Activated CD8-positive, alpha-beta T cell treated with anti-CD3 and anti-CD28 coated beads for 36 hours (primary cell): ENCODE data around the gene RALB. TPM values are rescaled to one million over a fixed set of nuclear protein-coding genes. Genes with fewer than 3 reads are reported as not detected.
A peak's percentile ranks its signal among the peaks of the same experiment; 100 is the strongest.
"Not testable (repeated sequence)": the region's sequence is repeated elsewhere in the genome, so short reads cannot be mapped to it uniquely, and the experiment has no call there.

ENCODE experiments used
- ATAC-seq: fragments of 200-7000 bp; cut with Tn5 transposase; one replicate; pipeline ENCODE4 v1.10.0; 2021; ENCODE audit warnings: mild to moderate bottlenecking, moderate library complexity
- CTCF ChIA-PET: fragments of 350-600 bp; sonication (Branson Sonifier 250); formaldehyde crosslinking; loops from one replicate; lab custom pipeline; 2021; ENCODE audit warnings: antibody characterized with exemption; lab: Charles Lee
- POLR2A ChIA-PET: fragments of 350-600 bp; sonication (Branson Sonifier 250); formaldehyde crosslinking; loops from one replicate; lab custom pipeline; 2021; ENCODE audit warnings: antibody characterized with exemption; lab: Charles Lee
- DNase-seq: peaks from one replicate; pipeline ENCODE4 v3.0.0-alpha.2; 2020
- H3K27ac Mint-ChIP-seq: one replicate; pipeline ENCODE4 v1.8.0; 2021; ENCODE audit warnings: mild to moderate bottlenecking, mixed read lengths
- H3K27me3 Mint-ChIP-seq: one replicate; pipeline ENCODE4 v1.8.0; 2021; ENCODE audit warnings: mixed read lengths
- H3K36me3 Mint-ChIP-seq: one replicate; pipeline ENCODE4 v1.8.0; 2021; ENCODE audit warnings: low read depth, mixed read lengths
- H3K4me1 Mint-ChIP-seq: one replicate; pipeline ENCODE4 v1.8.0; 2021; ENCODE audit warnings: low read depth, mixed read lengths
- H3K4me3 Mint-ChIP-seq: one replicate; pipeline ENCODE4 v1.8.0; 2021; ENCODE audit warnings: mild to moderate bottlenecking, moderate library complexity, mixed read lengths
- H3K9me3 Mint-ChIP-seq: one replicate; pipeline ENCODE4 v1.8.0; 2021; ENCODE audit warnings: mixed read lengths
- intact Hi-C: fragments of 100-400 bp; cut with micrococcal nuclease; formaldehyde crosslinking; loops from one replicate; pipeline ENCODE4 v1.10.0; 2022
- total RNA-seq, 2 experiments: library from RNA; stranded (reverse); gene quantifications; one replicate each; pipeline ENCODE4 v1.2.3, GENCODE V29; 2021
- TF ChIP-seq, protein P1 (sequence below): fragments of 200-600 bp; IDR thresholded peaks from one replicate; pipeline ENCODE4 v1.8.0; 2022; ENCODE audit warnings: antibody characterized with exemption, mild to moderate bottlenecking

Gene RALB
- total RNA-seq, 2 experiments from 2014 or later: 16.7 to 17.6 TPM

DNA sequence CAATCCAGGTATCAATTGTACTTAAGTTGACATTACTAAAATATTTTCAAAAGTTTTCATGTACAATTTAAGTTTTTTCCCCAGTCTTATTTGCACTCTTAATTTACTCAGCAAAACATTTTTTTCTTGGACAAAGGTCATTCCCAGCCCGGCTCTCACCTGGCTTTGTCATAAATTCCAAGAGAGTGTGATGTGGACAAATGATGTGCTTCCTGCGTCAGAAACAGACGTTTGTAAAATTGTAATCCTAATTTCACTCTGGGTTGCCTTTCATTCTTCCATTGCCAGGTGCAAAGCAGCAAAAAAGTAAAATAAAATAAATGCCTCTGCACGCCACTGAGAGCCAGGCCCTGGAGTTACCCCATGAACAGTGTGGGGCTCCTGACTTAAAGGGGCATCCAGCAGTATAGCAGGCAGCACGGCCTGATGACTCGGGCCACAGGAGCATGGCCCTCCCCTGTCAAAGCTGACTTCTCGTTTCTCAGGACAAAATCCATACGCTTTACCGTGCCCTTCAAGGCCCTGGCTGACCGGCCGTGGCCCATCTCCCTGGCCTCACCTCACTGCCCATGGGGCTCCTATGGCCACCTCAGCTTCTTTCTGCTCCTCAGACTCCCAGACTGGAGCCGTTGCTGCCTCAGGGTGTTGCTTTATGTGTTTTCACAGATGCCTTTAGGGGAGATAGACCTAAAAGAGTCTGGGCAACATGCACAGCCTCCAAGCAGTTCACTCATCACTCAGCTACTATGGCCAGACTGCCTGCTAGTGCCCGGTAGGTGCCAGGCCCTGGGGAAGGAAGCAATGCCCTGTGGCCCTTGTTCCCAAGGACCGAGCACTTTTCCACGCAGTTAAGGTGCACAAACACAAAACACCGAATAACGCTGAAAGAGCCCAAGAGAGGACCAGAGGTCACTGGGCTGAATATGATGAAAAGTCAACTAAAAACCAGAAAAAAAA is 21.9 kb upstream of the RALB start:
- ChIA-PET POLR2A (interaction anchor here (0.6 to 3.4 kb wide), 9 partner anchors 8 to 83 kb away, joined by 3 to 21 read pairs (median 4); partner anchors contain the start of gene TMEM185B), CTCF (interaction anchor here (0.9 to 2.9 kb wide), 5 partner anchors 9 to 82 kb away, joined by 3 to 12 read pairs (median 7); no protein-coding TSS in a partner anchor)
- Mint-ChIP-seq H3K4me1 (peaks cover 63% of the 10 kb centered on the region), H3K27ac (peak overlapping the region; percentile 99), H3K36me3 (no peaks in the 10 kb centered on the region), H3K4me3 (peak overlapping the region; percentile 90), H3K9me3 (peaks cover 2% of the 10 kb centered on the region), H3K27me3 (no peaks in the 10 kb centered on the region)
- ATAC-seq: no peak
- intact Hi-C loops: loop anchor here (5.0 kb wide), 1 partner anchor 82 kb away; no protein-coding TSS in a partner anchor
- TF ChIP-seq, protein P1, sequence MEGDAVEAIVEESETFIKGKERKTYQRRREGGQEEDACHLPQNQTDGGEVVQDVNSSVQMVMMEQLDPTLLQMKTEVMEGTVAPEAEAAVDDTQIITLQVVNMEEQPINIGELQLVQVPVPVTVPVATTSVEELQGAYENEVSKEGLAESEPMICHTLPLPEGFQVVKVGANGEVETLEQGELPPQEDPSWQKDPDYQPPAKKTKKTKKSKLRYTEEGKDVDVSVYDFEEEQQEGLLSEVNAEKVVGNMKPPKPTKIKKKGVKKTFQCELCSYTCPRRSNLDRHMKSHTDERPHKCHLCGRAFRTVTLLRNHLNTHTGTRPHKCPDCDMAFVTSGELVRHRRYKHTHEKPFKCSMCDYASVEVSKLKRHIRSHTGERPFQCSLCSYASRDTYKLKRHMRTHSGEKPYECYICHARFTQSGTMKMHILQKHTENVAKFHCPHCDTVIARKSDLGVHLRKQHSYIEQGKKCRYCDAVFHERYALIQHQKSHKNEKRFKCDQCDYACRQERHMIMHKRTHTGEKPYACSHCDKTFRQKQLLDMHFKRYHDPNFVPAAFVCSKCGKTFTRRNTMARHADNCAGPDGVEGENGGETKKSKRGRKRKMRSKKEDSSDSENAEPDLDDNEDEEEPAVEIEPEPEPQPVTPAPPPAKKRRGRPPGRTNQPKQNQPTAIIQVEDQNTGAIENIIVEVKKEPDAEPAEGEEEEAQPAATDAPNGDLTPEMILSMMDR: no peak
- peak; percentile 28 for DNase-seq

DNA sequence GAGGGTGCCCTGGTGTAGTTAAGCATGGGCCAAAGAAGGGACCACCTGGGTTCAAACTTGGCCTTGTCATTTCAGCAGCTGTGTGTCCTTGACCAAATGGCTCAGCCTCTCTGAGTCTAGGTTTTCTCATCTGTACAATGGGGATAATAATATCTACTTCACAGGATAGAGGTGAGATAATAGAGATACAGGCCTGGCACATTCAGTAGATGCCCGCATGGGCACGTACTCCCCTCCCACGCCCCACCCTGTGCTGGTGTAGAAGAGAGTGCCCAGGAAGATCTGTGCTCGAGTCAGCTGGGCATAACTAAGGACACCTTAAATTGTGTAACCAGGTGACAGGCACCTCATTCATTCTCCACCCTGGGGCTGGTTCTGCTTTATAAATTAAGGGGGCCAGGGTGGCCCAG is 21.1 kb upstream of the RALB start:
- intact Hi-C loops: loop anchor here (5.0 kb wide), 1 partner anchor 81 kb away; no protein-coding TSS in a partner anchor
- Mint-ChIP-seq H3K4me1 (peaks cover 62% of the 10 kb centered on the region), H3K27ac (peak overlapping the region; percentile 99), H3K36me3 (no peaks in the 10 kb centered on the region), H3K9me3 (peaks cover 2% of the 10 kb centered on the region), H3K4me3 (peak overlapping the region; percentile 90), H3K27me3 (no peaks in the 10 kb centered on the region)
- peak; percentile 66 for DNase-seq
- TF ChIP-seq, protein P1: no peak
- ChIA-PET POLR2A (interaction anchor here (0.6 to 3.4 kb wide), 11 partner anchors 9 to 453 kb away, joined by 3 to 21 read pairs (median 4); partner anchors contain the start of genes RALB and TMEM185B), CTCF (interaction anchor here (1.4 to 2.9 kb wide), 6 partner anchors 10 to 81 kb away, joined by 5 to 18 read pairs (median 8); partner anchors contain the start of gene RALB)
- peak; percentile 19 for ATAC-seq

GRCh38 chr2:120231974-120232635 is 20.5 kb upstream of the RALB start:
- DNase-seq (peak; percentile 85), ATAC-seq (peak; percentile 90)
- no peaks in the 10 kb centered on the region for H3K36me3 Mint-ChIP-seq
- POLR2A ChIA-PET: interaction anchor here (0.8 to 3.4 kb wide), 14 partner anchors 9 to 454 kb away, joined by 3 to 21 read pairs (median 4); partner anchors contain the start of genes RALB and TMEM185B
- H3K4me3 Mint-ChIP-seq: peak overlapping the region; percentile 90
- CTCF ChIA-PET: interaction anchor here (1.0 to 2.9 kb wide), 6 partner anchors 7 to 81 kb away, joined by 3 to 18 read pairs (median 6); partner anchors contain the start of gene RALB
- H3K27me3 Mint-ChIP-seq: no peaks in the 10 kb centered on the region
- TF ChIP-seq, protein P1: no peak
- H3K9me3 Mint-ChIP-seq: peaks cover 2% of the 10 kb centered on the region
- intact Hi-C loops: loop anchor here (5.0 kb wide), 1 partner anchor 80 kb away; no protein-coding TSS in a partner anchor
- H3K27ac Mint-ChIP-seq: peak overlapping the region; percentile 99
- peaks cover 57% of the 10 kb centered on the region for H3K4me1 Mint-ChIP-seq

DNA sequence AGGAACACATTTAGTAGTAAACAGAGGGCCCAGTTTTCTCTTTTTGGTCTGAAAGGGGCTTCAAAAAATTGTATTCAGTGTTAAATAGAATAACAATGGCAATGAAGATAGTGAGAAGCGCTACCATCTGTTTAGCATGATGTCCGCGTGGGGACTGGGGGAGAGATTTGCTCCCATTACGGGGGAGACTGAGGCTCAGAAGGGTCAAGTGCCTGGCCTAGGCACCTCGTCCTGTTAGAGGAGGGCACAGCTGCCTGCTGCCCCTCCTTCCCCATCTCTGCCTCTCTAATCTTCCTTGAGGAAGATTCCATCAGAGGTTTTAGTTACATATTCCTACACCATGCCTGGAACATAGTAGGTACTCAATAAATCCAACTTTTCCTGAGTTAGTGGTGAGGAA is 19.4 kb upstream of the RALB start:
- Mint-ChIP-seq H3K36me3 (no peaks in the 10 kb centered on the region), H3K4me3 (peak overlapping the region; percentile 90), H3K4me1 (peaks cover 49% of the 10 kb centered on the region), H3K27me3 (no peaks in the 10 kb centered on the region), H3K27ac (peak overlapping the region; percentile 99), H3K9me3 (peaks cover 2% of the 10 kb centered on the region)
- no peak for ATAC-seq
- CTCF ChIA-PET: interaction anchor here (1.6 to 2.7 kb wide), 3 partner anchors 9 to 80 kb away, joined by 5 to 18 read pairs (median 8); no protein-coding TSS in a partner anchor
- intact Hi-C loops: loop anchor here (5.0 kb wide), 1 partner anchor 79 kb away; no protein-coding TSS in a partner anchor
- POLR2A ChIA-PET: interaction anchor here (1.2 to 3.4 kb wide), 5 partner anchors 11 to 19 kb away, joined by 3 to 21 read pairs (median 7); partner anchors contain the start of genes RALB and TMEM185B
- no peak for DNase-seq
- TF ChIP-seq, protein P1: no peak

DNA sequence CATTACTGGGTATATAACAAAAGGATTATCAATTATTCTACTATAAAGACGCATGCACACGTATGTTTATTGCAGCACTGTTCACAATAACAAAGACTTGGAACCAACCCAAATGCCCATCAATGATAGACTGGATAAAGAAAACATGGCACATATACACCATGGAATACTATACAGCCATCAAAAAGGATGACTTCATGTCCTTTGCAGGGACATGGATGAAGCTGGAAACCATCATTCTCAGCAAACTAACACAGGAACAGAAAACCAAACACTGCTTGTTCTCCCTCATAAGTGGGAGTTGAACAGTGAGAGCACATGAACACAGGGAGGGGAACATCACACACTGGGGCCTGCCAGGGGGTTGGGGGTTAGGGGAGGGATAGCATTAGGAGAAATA is 17.5 kb upstream of the RALB start:
- H3K4me3 Mint-ChIP-seq, DNase-seq, H3K27ac Mint-ChIP-seq, CTCF ChIA-PET, POLR2A ChIA-PET, H3K9me3 Mint-ChIP-seq, H3K27me3 Mint-ChIP-seq, intact Hi-C loops, ATAC-seq, H3K36me3 Mint-ChIP-seq: not testable (repeated sequence)
- peaks cover 34% of the 10 kb centered on the region for H3K4me1 Mint-ChIP-seq
